OCI-LY3 (cell line): Measurements from ENCODE around the gene TMEM272.

Experiments used
- CTCF ChIP-seq: fragments of 200-600, 300-600 bp; sonication (generic); IDR thresholded peaks from 2 replicates; pipeline ENCODE4 v1.5.1; 2014; ENCODE audit warnings: antibody characterized with exemption, low read length, low read depth
- EZH2phosphoT487 ChIP-seq: fragments of 200-600 bp; shearing (Covaris generic); IDR thresholded peaks from 2 replicates; pipeline ENCODE4 v1.6.1; 2018; ENCODE audit warnings: antibody characterized with exemption, mixed run types, low read depth

DNA sequence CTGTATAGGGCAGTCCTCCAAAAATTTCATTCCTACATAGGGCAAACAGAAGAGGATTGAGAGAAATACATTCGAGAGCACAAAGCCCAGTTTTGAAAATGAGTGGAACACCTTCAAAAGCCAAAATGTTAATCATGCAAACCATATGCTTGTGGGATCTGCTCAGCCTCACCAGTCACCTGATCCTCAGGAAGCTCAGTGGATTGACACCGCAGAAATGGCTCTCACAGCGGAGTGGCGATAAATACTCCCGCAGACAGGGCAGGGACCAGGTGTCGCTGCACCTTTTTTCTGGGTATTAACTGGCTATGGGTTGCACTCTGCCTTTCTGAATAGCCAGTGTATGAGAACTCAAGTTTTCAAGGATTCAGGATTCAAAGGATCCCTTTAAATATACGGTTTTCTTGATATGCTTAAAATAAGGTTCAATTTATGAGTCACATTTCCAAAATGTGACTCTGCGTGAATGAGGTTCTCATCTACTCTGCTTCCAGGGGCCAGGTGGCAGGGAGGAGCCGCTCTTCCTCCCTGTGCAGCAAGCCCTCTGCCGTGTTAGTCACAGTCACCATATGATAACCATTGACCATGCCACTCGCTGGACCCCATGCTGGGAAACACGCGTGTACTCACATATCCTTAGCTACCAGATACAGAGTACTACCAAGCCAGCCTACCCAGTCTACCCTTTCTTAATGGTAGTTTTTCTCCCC, 22.7 kb downstream of the TMEM272 start:
- TF ChIP-seq CTCF (no peak), EZH2phosphoT487 (no peak)
